SHP77 (cell line): Measurements from ENCODE around the gene MAGI2.
A peak's percentile ranks its signal among the peaks of the same experiment; 100 is the strongest.

Source experiments
- DNase-seq, 2 experiments: peaks; one replicate each; lab custom pipeline; 2025; lab: John Stamatoyannopoulos, UW

MAGI2 gene

DNA sequence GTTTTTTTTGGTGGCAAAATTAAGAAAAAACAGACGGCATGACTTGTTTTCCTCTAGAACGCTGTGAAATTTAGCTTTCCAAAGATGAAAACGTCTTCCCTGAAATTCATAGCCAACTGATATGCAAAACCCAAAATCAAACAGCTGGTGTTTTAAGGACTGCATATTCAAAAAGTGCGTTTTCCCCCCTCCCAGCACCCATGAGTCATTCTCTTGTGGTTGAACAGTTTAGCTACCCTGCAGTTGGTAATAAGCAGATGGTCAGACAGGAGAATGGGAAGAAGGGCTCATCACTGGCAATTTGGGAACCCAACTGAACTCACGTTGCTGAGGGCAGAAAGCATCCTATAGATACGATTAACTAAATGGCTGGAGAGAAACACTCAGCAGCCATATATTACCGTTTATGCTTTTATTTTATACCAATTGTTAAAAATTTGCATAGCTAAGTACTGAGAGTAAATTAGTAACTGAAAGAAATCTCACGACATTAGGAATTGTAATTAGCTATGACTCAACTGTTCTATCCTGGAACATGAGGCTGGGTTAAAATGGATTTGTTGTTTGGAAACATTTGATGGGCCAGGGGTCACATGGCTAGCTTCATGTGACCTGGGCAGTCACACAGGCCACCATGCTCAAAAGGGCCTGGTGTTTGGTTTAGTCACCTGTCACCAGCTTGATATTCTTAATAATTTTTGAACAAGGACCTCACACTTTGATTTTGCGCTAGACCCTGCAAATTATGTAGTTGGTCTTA, 1311.8 kb downstream of the MAGI2 start:
- DNase-seq = no peak

DNA sequence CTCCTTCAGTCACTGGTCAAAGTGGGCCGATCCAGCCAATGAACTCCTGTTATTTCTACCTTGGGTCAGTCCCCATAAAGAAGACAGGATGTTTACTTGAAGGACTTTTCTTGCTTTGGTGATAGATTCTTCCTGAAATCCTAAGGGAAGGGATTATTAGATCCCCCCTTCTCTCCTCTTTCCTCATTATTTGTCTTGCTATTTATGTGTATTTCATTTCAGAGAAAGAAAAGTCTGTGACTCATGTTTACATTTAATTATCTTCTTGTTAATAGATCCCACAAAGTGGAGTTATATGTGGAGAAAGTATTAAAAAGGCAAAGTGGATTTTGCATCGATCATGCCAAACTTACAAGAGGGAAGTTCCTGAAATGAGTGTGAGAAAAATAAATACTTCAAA, 1313.4 kb downstream of the MAGI2 start:
- DNase-seq = no peak

DNA sequence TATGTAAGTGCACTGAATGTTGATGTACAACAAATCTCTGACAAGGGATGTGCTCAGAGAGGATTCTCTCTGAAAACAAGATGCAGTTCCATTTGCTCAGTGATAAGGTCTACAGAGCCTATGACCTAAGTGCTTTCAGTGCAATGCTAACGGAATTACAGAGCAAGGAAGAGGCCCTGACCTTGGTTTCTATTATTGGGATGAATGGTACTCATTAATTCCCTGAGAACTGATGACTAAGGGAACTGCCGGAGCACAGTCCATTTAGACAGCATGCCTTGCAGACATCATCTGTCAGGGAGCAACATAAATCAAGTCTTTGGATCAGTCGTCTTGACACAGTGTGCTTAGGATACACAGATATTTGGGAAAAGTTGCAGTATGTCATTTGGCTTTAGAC, 1314.1 kb downstream of the MAGI2 start:
- no peak for DNase-seq

DNA sequence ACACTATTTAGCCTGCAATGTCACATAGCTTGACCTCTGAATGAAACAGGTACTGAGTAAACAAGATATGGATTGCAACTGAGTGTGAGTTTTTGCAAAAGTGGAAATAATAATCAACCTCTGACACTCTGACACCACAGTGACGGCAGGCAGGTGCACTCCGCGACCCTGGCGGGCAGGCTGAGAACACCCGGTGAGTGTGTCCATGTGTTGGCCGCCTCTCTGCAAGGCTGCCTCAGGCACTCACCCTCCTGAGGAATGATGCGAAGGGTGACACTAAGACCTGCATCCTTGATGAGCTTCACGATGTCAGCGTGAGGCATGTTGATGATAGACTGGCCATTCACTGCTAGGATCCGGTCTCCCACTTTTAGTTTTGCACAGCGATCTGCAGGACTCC, 1318.7 kb downstream of the MAGI2 start:
- DNase-seq = no peak

DNA sequence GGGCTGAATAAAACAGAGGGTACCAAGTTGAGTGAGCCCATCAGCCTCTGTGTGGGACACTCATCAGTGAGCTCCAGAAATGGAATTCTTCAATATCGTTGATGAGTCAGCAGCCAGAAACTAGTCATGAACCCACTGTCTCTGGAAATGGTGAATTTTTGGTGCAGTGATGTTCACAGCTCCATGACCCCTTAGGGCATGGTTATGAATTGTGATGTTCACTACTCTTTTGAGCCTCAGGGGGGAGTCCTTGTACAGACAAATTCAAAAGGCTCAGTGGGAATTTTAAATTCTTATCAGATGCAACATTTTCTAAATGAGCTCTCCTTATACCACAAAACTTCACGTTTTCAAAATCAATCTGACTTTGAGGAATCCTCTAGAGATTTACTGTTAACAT, 1319.2 kb downstream of the MAGI2 start:
- DNase-seq = peak; percentile 20 to 21

DNA sequence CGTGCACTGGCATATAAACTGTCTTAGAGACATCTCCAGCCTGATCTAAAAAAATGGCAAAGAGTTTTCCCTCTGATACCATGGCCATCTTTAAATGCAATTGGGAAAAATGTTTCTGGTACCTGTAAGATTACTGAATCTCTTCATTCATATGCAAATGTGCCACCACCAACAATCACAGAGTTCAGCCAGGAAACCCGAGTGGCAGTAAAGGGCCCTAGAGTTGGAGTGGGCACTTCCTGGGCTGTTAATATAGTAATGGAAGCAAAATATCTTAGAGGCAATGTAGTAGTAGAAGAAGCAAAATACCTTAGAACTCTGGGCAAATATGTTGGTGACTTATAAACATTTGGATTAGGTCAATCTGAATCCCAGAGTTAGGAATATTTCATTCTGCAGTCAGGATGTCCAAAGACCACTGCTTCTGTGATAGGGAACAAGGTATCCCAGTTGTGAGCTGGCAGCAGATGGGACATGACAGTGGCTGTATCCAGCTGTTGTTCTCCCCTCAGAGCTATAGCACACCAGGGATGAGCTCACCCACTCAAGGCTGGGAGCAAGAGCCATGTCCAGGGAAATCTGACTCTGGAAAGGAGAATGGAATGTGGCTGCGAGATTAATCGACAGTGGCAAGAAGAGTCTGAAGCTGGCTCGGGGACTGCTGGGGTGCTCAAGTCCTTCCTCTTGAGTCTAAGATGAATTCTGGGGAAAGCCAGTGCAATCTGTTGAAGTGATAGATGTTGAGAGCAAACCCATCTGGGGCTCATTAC, 1322.8 kb downstream of the MAGI2 start:
- no peak for DNase-seq

DNA sequence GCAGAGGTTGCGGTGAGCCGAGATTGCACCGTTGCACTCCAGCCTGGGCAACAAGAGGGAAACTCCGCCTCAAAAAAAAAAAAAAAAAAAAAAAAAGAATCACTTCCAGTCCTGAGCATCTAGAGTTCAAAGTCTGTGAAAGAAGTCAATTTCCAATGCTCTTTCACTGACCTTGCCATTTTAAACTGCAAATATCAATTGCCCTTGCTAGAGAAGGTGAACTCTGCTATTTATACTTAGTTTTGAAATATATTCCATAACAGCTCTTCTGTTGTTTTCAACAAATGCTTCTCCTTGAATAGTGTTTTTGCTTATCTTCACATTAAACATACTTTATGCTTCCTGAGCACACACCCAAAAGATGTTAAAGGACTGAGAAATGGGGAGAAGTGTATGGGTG, 1323.6 kb downstream of the MAGI2 start:
- DNase-seq = no peak

DNA sequence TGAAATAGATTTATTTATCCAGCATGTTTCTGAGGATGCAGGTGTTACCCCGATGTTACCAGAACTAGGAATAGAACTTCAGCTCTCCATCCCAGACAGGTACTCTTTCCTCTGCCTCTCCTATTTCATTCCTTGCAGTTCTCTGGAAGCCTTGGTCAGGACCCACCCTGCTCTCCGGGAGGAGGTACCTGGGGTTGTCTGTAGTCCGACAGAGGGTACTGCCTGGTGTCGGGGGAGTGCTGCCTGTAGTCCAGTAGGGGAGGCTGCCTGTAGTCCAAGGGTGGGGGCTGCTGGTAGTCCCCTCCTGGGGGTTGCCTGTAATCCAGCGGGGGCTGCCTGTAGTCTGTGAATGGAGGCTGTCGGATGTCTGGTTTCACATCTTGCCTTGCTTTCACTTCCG, 1326.5 kb downstream of the MAGI2 start:
- DNase-seq = no peak

DNA sequence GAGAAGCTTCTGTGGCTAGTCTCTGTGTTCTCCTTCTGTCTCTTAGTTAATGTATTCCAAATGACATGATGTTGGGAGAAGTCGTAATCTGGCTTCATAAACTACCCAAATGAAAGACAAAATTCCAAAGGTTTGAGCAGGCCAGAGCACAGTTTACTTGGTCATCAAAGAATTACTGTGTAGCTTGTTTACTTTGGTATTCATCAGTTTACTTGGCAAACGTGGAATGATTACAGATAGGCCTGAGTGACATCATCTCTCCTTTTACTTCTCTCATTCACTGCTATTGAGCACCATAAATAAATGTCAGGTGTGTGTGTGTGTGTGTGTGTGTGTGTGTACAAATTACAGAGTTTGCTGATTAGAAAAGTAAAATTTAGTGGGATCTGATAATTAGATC, 1327.6 kb downstream of the MAGI2 start:
- DNase-seq = no peak

DNA sequence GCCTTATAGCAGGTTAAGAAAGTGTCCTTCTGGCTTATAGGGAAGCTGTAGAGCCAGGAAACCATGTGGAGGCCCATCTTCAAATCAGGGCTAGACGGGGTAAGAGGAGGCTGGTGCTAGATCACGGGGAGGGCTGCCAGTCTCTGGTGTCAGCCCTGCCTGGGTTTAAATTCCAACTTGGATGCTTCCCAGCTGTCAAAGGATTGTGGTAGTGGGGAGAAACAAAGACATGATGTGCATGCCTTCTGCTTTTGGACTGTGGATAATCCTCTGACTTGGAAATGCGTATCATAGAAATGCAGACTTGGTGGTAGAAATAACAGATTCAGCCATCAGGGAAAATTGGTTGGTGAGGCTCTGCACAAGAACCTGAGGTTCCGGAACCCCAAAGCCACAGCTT, 1329.3 kb downstream of the MAGI2 start:
- no peak for DNase-seq

DNA sequence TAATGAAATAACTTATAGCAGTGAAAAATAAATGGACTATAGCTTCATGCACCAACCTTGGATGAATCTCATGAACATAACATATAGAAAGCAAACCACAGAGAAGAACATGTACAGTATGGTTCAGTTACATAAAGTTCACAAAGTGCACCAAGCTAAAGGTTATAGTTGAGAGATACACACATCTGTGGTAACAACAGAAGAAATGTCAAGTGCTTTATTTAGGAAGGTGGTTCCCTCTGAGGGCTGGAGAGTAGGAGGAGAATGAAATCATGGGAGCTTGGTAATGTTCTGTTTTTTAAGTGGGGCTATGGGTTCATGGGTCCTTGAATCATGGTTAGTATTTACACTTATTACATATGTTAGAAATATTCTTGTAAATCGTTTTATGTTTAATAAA, 1331.6 kb downstream of the MAGI2 start:
- DNase-seq = no peak

DNA sequence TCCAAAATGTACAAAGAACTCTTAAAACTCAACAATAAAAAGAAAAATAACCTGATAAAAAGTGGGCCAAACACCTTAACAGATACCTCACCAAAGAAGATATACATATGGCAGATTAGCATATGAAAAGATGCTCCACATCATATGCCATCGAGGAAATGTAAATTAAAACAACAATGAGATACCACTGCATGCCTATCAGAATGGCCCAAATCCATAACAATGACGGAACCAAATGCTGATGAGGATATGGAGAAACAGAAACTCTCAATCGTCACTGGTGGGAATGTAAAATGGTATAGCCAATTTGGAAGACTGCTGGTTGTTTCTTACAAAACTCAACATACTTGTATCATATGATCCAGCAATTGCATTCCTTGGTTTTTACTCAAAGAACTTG, 1335.0 kb downstream of the MAGI2 start:
- no peak for DNase-seq

DNA sequence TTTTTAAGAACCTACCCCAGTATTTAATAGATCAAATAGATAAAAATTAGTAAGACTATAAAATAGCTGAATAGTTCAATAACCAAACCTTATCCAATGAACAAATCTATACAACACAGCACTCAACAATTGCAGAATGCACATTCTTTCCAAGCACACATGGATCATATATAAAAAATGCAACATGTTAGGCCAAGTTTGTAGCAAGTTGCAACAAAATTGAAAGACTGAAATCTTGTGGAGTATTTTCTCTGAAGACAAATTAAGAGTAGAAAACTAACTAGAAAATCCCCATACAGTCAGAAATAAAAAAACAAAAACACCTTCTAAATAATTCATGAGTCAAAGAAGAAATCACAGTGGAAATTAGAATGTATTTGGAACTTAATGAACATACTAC, 1337.6 kb downstream of the MAGI2 start:
- DNase-seq = no peak

DNA sequence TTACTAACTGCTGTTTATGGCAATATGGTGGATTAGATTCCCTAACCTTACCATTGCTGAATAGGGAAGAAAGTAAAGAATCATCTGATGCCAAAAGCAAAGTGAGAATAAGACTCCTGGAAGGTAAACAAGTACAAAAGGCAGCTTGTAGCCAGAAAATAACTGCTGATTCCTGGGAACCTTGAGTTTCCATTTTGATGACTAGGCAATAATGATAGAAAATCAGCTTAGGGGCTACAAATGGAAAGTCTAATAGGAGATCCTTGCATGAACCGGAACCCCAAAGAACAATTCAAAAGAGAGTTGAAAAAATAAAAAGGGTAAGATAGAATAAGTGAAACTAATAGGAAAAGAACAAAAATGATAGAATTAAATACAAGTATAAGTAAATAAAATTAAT, 1338.5 kb downstream of the MAGI2 start:
- no peak for DNase-seq

DNA sequence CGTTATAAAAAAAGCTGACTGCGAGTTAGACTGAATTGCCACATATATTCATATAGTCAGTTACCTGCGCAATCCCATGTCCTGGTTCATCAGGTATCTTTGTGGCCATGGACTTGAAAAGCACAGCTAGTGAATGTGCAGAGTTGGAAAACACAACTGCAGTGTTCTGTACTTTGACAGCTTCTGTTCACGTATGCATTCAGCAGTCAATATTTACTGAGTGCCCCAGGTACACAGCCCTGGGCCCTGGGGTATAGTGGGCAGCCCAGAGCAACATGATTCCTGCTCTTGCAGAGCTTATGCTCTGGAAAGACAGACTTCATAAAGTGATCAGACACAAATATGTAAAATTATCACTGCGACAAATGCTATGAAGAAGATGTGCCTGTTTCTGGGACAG, 1341.0 kb downstream of the MAGI2 start:
- no peak for DNase-seq

DNA sequence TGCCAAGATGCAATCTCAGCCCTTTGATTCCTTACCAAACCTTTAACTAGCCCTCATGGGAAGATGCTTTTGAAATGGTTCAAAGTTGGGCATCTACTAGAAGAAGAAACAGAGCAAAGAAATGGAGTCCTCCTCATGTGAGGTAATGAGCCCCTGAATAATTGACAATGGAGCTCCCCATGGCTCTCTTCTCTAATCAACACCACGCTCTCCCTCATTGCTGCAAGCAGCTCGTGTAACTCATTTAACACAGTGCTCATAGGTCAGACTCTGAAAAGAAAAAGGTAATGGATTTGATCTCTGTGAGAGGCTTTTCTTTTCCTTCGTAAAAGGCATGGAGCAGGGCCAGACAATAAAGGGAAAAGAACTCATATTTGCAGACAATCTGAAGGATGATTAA, 1342.1 kb downstream of the MAGI2 start:
- no peak for DNase-seq

DNA sequence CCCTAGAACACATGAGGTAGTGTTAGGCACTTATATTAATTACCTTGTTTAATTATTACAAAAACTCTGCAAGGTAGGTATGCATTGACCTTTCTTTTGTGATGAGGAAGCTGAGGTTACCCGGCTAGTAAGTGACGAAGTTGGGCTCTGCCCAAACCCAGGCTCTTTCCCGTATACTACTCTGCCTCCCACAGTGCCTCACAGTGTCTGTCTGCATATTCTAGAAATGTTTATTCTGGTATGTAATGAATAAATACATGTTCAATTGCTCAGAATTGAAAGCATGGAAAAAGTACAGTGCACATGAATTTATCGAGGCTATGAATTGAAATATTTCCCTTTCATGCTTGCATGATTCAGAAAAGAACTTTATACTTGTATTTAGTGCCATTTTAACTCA, 1350.0 kb downstream of the MAGI2 start:
- DNase-seq = no peak

DNA sequence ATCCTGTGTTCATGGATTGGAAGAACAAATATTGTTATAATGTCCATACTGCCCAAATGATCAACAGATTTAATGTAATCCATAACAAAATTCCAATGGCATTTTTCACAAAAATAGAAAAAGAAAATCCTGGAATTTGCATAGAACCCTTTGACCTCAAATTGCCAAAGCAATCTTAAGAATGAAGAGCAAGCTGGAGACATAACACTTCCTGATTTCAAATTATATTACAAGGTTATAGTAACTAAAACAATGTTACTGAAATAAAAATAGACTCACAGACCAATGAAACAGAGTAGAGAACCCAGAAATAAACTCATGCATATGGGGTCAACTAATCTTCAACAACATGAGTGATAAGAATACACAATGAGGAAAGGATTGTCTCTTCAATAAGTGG, 1352.4 kb downstream of the MAGI2 start:
- no peak for DNase-seq

DNA sequence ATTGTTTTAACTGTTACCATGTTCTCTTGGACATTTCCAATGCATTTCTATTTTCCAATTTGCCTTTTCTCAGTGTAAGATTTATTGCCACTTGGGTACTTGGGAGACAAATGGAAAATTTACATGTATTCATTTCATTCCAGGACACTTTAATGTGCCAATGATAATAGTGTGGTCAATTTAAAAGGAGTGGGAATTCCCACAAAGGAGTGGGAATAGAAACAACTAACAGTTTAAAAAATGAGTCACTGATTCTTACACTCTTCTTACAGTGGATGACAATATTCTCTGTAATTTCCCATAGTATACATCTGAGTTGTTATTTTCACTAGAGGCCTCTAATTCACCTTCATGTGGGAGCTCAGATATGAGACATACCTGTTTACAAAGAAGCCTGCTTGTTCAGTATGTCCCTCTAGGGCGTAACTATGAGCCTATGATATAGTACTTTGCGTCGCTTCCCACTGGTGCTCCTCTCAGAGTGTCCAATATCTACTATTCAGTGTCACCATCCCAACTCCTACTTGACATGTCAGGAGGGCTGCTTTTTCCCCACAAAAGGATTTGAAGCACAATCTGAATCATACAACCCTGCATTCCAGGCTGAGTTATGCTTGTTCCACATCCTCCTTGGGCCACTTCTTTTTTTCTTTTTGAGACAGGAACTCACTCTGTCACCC, 1353.6 kb downstream of the MAGI2 start:
- DNase-seq = no peak

DNA sequence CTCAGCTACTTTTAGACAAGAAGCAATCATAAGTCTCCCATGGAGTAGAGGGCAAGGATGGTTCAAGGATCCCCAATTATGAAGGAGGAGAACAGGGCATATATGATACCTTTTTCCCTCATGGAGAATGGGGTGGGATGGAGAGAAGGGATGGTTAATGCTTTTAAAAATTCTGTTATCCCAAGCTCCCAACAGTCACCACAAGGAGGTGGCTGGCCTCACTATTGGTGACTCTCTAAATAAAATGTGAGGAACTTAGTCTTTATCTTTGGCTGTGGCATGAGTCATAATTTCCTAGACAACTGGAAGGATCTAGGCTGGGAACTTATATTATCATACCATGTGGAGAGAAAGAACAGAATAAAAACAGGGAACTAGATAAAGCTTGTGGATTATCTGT, 1357.9 kb downstream of the MAGI2 start:
- DNase-seq = no peak

DNA sequence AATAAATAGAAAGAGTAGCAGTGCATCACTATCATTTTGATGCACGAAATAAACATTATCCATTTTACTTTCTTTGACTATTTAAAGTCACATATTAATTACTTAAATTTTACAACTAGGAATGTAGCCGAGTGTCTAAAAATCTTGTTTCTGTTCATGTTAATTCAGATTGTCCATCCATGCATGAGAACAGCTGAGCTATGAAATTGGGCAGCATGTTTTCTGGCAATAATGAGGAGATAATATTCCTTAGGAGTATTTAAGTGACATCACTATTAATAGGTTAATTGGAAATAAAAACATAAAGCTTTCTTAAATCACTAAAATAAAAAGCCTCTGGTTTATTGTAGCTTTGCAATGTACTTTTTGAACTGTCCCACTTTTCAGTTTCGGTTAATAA, 1361.1 kb downstream of the MAGI2 start:
- no peak for DNase-seq

DNA sequence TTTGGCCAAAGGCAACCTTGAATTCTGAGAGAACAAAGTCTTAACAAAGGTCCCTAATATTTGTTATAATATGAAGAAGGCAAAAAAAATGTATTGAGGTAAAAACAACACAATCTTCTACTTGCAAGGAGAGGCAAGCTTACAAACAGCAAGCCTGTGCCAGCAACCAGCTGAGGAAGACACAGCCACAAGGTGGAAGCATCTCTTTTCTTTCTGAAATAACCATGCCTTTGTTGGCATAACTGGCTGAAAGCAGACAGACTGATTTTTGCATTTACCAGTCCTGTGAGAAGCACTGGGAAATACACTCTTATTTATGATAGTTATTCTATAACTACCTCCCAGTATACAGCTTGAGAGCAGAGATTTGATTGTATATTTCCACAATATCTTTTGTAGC, 1362.9 kb downstream of the MAGI2 start:
- DNase-seq = no peak

DNA sequence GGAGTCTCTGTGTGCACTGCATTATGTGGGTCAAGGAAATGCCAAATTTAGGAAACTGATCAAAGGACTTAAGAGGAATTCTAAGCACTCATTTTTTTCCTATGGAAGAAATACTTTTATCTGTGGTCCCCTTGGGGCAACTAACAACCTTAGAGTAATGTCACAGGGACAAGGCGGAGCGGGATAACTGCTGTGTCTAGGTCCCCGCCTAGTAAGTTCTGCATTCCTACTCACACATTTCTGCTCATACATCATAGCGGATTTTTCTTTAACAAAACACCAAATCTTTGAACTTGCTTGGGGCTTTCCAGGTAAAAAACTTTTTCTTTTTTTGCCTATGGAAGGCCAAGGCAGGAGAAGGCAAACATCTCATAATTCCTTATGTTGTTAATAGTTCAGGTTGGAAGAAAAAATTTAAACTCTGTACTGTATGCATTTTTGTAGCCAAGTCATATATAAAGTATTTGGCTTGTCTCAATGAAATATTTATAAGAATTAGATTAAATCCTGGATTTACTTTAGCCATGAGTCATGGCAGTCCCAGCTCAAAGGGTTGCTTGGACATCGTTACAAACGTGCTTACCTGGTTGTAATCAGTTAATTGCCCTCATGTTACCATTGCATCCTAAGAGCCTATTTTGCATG, 1369.9 kb downstream of the MAGI2 start:
- DNase-seq = no peak
